GM11168 (cell line): ENCODE measurements around the gene SNRPD1.
"Not testable (repeated sequence)": the region's sequence is repeated elsewhere in the genome, so short reads cannot be mapped to it uniquely, and the experiment has no call there.

Experiments
- in situ Hi-C: fragments of 300-500 bp; cut with MboI; formaldehyde crosslinking; loops from one replicate; pipeline ENCODE4 v1.12.0; 2022; ENCODE audit warnings: low sequenced_read_pairs; ENCODE audit not compliant: unreplicated experiment

The SNRPD1 gene

DNA sequence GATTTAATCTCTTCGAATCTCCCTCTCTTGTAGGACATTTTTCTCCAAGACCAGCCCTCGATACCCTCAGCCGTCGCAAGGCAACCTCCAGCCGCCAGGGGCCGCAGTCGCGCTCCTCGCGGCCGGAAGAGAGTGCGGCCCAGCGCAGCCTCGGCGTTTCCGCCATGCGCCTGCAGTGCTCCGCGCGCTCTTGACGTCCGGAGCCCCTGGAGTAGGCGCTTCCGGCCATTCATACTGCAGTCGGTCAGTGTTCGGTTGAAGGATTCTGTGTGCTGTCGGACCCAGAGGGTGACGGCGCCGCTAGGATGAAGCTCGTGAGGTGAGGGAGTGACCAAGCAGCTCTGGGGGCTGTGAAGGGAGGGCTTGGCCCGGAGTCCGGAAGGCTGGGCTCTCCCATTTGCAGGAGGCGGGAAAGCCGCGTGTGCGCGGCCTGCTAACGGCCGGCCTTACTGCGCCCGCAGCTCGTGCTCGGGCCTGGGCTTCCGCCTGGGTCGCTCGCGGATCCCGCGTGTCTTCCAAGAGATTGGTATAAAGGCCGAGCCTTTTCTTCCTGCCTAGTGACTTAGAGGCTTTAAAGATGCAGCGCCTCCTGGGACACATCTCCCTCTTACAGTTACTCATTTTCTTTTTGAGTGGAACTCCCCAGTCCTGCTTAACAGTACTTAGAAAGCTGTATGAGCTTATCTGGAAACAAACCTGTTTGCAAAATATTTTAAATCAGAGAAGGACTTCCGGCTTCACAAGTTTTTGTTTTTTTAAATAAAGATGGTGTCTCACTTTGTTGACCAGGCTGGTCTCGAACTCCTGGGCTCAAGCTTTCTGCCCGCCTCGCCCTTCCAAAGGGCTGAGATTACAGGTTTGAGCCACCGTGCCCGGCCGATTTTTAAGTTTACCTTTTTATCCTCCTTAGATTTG lies at the start of gene SNRPD1:
Gene SNRPD1 (plus strand): TSS at position 190 of the 915 bp plus-strand sequence. CDS start 116 bp downstream, at position 306.
- in situ Hi-C loops: no loop called here

DNA sequence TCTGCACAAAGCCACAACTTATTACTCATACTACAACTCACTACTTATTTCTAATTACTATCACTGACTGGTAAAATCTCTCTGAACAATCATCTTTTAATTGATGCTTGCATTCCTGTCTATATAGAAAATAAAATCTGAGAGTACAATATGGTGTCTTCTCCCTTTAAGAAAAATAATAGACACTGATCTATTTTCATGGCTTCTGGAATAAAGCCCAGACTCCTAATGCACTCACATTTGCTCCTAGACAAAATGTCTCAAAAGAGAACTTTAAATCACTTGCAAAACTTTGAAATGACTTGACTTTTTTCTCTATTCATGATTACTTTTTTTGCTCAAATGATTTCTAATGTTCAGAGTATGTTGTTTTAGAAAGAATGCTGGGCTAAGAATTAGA lies 40.3 kb upstream of the SNRPD1 start:
- in situ Hi-C loops: no loop called here

DNA sequence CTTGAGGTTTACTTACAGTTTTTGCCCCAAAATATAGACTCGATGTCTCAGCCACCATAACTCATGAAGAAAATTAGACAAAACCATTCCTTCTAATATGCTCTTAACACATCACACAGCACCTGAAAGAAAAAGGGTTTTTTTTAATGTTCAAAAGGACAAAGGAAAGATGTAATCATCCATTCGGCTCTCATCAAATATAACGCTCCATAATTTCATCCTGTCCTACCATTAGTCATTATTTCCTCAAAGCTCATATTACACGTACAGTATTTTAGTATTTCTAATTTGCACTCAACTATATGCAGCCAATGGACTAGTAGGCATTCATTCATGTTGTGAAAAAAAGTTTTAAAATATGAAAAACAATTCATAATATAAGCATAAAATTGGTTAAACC lies 36.5 kb upstream of the SNRPD1 start:
- in situ Hi-C loops: no loop called here

DNA sequence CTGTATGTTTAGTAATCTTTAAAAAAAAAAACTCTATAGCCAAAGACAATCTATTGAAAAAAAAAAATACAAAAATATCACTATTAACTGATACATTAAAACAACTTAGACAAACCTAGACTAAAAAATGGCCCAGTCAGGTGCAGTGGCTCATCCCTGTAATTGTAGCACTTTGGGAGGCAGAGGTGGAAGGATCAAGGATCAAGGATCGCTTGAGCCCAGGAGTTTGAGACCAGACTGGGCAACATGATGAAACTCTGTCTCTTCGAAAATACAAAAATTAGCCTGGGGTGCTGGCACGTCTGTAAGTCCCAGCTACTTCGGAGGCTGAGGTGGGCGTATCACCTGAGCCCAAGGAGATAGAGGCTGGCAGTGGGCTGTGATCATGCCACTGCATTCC lies 27.7 kb upstream of the SNRPD1 start:
- in situ Hi-C loops: no loop called here

DNA sequence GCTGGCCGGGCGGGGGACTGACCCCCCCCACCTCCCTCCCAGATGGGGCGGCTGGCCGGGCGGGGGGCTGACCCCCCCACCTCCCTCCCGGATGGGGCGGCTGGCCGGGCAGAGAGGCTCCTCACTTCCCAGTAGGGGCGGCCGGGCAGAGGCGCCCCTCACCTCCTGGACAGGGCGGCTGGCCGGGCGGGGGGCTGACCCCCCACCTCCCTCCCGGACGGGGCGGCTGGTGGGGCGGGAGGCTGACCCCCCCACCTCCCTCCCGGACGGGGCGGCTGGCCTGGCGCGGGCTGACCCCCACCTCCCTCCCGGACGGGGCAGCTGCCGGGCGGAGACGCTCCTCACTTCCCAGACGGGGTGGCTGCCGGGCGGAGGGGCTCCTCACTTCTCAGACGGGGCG lies 19.8 kb upstream of the SNRPD1 start:
- in situ Hi-C loops: not testable (repeated sequence)

DNA sequence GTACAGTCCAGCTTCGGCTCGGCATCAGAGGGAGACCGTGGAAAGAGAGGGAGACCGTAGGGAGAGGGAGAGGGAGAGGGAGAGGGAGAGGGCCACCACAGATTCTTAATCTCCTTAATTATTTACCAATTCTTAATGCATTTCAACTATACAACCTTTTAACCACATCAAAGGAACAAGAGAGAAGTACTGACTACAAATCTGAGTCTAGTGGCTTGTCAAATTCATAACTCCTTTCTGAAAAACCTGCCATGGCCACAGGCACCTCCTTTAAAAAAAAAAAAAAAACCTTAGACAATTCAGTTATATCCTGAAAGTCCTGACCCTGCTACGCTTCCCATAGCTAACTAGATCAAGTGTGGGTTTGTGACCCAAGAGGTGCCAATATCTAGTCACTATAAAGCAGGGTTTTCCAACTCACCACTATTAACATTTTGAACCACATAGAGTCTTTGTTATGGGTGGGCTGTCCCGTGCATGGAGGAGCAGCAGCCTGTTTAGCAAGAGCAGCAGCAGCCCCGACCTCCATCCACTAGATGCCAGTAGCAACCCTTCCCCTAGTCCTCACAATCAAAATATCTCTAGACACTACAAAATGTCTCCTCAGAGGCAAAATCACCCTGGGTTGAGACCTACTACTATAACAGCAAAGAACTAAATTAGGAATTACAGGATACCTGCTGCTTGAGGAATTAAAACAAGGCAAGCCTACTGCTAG lies 18.4 kb upstream of the SNRPD1 start:
- in situ Hi-C loops: no loop called here

DNA sequence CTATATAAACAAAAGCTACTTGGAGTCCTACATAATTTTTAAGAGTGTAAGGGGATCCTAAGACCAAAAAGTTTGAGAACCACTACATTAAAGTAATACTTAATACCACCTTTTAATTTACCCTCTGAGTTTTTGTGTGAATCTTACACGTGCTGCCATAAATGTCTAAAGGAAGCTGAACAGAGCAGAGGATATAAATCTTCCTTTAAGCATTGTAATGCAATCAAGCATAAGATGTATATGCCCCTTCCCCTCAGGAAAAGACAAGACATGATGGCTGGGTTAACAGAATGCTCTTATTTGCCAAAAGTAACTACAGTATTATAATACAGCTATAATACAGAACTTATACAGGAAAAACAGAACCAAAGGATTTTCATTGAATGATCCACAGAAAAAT lies 14.5 kb upstream of the SNRPD1 start:
- in situ Hi-C loops: no loop called here

DNA sequence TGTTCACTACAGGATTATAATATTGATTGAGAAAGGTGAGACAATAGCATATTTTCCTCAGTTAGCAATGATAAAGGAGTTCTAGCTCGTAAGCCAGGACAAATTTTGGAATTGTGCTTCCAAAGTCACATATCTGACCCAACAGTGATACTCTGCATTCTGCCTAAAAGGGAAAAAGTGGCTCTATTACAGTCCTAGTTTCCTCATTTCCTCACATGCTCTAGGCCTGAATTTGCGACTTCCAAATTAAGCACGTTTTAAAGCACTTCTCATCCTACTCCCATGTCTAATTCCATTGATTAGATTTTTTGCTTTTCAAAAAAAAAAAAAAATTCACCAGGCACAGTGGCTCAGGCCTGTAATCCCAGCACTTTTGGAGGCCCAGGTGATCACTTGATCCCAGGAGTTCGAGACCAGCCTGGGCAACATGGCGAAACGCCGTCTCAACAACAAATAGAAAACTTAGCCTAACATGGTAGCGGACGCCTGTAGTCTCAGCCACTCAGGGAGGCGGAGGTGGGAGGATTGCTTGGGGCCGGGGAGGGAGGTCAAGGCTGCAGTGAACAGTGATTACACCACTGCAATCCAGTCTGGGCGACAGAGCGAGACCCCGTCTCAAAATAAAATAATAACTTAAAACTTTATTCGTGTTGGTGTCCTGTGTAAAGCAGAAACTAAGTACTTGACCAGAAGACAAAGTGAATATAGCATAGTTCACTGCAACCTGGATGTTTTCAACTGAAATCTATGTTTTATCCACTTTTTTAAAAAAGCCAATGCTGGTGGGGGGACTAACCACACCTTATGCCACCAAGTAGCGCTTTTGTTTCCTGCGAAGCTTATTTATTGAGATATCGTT lies 13.2 kb upstream of the SNRPD1 start:
- in situ Hi-C loops: no loop called here

DNA sequence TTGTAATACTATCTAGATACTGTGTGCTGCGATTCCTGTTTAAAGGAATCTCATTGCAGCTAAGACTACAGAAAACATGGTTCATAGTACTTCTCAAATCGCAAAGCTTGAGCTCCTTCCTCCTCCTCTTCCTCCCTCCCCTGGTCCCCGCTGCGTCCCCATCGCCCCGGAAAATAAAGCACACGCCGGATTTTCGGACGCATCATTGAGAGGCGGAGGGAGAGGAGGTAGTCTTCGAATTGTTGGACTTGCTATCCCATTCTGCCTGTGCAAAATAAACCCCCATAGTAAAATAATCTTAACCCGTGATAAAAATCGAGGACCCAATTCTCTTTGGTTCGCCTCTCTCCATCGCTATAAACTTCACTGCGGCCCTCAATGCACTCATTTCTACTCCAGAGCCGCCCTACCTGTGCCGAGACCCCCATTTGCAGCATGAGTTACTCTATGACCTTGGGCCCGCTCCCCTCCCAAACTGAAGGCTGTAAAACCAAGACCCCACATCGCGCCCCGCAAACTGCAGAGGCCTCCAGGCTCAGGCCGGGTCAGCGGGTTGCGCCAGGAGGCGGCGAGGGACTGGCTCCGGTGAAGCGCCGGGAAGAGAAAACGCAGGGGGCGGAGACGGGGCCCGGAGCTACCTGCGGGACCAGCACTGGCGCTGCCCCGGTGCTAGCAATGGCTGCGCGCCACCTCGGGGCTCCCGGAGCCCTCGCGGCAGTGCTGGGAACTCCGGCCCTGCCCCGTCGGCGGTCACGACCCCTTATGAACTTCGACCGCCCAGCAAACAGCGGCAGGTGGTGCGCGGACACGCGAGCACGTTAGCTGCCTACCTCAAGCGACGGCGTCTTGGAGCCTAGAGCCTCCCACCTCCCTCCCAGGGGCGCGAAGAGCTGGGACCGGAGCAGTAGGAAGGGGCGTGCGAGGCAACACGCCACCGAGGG lies 12.3 kb upstream of the SNRPD1 start:
- in situ Hi-C loops: no loop called here

DNA sequence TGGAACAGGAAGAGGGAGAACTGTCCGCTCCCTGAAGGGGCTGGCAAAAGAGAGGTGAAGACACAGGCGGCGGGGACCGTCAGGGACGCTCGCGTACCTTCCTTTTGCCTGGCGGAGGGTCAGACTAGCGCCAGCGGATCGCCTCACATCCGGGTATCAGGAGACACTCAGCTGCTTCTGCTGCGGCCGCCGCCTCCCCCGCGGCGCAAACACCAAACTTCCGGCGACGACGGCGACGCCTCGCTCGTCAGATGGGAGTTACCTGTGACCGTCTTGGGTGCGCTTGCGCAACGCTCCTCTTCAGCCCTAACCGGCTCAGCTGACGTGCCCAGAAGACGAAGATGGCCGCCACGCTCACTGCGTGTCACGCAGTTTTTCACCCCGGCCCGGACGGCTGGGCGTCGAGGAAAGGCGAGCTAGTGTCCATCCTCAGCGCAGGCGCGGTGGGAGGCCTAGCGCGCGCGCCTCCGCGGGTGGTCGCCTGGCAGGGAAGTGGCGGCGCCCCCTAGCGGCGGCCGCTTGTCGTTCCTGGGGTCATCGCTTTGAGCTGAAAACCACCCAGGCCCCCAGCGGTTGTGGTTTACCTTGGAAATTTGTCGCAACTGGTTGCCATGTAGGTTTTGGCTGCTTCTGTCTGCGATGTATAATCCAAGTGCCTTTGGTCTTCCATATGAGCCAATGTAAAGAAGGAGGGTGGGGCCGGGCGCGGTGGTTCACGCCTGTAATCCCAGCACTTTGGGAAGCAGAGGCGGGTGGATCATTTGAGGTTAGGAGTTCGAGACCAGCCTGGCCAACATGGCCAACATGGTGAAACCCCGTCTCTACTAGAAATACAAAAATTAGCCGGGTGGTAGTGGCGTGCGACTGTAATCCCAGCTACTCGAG lies 11.3 kb upstream of the SNRPD1 start, which contains the start of gene ESCO1:
Gene ESCO1 (minus strand): TSS at position 179 of the 885 bp plus-strand sequence. CDS start 25,861 bp downstream, outside the sequence.
- in situ Hi-C loops: no loop called here

DNA sequence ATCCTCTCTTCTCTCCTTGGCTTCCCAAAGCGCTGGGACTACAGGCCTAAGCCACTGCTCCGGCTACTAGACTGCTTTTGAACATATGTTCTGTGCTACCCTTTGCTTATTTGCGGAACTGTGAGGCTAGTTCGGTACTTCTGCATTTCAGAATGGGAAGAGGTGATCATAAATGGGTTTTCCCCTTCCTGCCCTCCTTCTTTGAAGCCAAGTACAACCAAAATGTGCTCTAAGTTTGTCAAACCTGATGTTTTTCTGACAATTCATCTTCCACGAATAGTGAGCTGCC lies 9.9 kb upstream of the SNRPD1 start:
- in situ Hi-C loops: no loop called here

DNA sequence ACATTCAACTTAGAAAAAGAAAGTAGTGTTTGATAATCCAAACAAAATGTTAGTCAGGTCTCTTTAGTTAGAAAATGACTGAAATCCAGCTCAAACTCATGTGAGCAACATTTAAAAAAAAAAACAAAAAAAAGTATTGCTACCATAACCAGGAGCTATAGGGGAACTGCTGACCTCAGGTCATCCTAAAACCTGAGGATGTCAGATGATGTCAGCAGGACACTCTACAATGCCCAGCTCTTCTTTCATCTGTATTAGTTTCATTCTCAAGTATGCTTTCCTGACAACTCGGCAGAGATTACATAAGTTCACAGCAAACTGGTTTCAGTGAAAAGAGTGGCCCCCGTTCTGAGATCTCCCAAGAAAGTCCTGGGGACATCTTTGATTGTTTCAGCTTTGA lies 7.4 kb upstream of the SNRPD1 start:
- in situ Hi-C loops: no loop called here

DNA sequence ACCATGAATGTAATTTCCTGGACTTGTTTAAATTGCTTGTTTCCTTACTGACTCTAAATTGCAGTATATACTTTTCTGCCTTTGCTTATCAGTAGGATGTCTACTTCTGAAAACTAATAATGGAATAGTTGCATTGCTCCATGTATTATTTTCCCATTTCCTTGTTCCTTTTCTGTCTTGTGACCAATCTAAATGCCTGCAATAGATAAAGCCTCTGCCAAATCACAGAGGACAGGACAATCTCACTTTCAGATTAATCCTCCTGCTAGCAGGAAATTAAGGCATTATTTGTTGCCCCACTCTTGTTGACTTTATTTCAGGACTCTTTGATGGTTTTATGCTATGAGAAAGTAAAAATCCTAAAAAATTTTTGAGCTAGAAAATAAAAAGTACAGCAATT lies 6.9 kb upstream of the SNRPD1 start:
- in situ Hi-C loops: no loop called here

DNA sequence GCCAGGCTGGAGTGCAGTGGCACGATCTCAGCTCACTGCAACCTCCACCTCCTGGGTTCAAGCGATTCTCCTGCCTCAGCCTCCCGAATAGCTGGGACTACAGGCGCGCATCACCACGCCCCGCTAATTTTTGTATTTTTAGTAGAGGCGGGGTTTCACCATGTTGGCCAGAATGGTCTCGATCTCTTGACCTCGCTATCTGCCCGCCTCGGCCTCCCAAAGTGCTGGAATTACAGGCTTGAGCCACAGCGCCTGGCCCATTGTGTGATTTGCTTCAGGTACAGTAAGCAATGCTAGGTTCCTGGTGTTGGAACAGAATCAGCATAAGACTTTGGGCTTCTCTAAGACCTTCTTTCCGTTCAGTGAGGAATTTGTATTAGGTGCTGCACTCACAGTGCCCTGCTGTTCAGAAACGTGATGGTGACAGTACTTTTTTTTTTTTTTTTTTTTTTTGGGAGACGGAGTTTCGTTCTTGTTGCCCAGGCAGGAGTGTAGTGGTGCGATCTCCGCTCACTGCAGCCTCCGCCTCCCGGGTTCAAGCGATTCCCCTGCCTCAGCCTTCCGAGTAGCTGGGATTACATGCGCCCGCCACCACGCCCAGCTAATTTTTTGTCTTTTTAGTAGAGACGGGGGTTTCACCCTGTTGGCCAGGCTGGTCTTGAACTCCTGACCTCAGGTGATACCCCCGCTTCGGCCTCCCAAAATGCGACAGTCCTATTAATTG lies 551 bp upstream of the SNRPD1 start:
- in situ Hi-C loops: not testable (repeated sequence)

DNA sequence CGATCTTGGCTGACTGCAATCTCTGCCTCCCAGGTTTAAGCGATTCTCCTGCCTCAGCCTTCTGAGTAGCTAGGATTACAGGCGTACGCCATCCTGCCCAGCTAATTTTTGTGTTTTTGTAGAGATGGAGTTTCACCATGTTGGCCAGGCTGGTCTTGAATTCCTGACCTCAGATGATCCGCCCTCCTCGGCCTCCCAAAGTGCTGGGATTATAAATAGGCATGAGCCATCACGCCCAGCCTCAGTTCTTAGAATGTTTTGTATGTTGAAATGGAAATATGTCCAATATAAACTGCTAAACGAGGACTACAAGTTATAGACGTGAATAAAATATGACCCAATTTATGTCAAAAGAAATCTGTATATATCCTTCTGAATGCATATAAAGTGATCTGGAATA lies 9.5 kb downstream of the SNRPD1 start:
- in situ Hi-C loops: not testable (repeated sequence)

DNA sequence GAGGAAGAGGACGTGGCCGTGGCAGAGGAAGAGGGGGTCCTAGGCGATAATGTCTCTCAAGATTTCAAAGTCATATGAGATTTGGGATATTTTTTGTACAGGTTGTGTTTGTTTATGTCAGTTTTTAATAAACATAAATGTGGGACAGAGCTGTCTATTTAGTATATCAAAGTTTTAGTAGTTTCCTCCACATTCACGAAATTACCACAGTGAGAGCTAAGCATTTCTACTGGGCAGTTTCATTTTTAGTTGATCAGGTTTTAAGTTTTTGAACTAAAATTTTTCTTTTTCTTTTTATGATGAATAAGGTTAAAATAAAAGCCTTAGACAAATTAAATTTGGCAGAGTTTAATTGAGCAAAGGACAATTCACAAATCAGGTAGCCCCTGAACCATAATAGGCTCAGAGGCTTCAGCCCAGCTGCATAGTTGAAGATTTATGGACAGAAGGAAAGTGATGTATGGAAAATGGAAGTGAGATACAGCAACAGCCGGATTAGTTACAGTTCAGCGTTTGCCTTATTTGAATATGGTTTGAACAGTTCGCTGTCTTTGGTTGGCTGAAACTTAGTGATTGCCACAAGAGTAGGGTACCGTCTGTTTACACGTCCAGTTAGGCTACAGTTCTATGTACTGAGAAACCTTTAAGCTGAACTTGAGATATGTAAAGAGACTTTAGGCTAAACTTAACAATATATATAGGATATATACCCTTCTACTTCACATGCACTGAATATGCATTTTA lies 17.1 kb downstream of the SNRPD1 start:
- in situ Hi-C loops: no loop called here

DNA sequence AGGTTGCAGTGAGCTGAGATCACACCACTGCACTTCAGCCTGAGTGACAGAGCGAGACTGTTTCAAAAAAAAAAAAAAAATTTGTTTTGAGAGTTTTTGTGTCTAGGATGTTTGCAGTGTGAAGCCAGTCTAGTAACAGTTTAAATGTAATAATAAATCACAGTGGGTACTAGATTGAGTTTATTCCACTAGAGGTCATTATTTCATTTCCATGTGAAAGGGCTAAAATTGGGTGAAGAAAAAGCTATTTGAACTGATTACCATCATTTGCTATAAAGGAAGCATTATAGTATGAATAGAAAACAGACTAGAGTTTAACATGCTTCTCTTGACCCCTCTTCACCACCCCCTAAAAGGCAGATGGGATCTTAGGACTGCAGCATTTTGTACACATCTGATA lies 20.3 kb downstream of the SNRPD1 start:
- in situ Hi-C loops: no loop called here
